HG03378 (cell line): ENCODE results near the gene ALDH9A1.

Experiments
- ATAC-seq: cut with Tn5 transposase; IDR thresholded peaks from one replicate; pipeline ENCODE4 v1.9.1; 2021; ENCODE audit warnings: mild to moderate bottlenecking, moderate library complexity; ENCODE audit not compliant: unreplicated experiment

The ALDH9A1 gene

DNA sequence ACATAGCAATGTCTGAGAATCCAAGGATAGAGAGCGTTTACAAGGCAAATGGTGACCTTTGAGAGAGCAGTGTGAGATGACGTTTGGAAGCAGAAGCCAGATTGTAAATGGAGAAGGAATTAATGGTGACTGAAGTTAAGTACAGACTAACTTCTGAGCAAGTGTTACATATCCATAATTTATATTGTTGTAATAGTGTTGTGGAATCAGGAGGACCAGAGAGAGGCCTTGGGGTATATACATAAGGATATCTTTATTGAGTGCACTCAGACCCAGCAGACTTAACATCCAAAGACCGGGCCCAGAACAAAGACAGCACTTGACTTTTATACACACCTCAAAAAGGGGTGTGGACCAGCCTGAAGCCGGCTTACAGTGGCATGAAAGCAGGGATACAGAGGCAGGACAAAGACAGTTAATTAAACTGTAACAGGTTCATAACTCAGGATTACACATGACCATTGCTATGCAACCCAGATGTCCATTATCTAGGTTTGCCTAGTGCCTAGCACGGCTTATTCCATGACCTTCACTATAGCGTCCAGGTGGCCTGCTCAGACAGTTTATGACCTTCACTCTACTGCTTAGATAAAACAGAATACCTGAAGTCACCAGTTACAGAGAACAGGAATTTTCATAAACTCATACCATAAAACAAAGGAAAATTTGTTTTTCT lies 70.1 kb downstream of the ALDH9A1 start:
- no peak for ATAC-seq

- no peak for ATAC-seq
Measured at GRCh38 chr1:165624441-165624840, 73.9 kb downstream of the ALDH9A1 start.

GRCh38 chr1:165623624-165624023 lies 74.7 kb downstream of the ALDH9A1 start:
- ATAC-seq = no peak

DNA sequence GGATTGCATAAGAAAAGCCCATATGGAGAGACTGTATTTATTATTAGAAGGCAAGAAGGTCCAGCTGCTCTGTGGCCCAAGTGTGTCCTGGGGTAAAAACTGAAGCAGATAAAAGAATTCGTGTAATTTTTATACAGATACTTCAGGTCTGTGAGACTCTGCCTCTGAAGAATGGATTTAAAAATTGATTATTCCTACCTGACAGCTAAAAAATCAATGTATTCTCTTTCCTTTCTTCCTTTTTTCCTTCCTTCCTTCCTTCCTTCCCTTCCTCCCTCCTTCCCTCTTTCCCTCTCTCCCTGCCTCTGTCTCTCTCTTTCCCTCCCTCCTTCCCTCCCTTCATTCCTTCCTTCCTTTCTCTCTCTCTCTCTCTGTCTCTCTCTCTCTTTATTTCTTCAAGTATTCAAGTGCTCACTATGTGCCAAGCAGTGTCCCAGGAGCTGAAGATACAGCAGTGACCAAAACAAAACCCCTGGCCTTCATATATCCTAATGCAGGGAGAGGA lies 78.7 kb downstream of the ALDH9A1 start:
- no peak for ATAC-seq

GRCh38 chr1:165616987-165617546 lies 81.3 kb downstream of the ALDH9A1 start:
- ATAC-seq = no peak

GRCh38 chr1:165616054-165616612 lies 82.2 kb downstream of the ALDH9A1 start:
- ATAC-seq = no peak
